NCI-H1694 treated with DMSO at 0.1 percent for 48 hours (cell line): ENCODE data around the gene LRRC8D.
"Not testable (repeated sequence)": the region's sequence is repeated elsewhere in the genome, so short reads cannot be mapped to it uniquely, and the experiment has no call there.

ENCODE experiments used
- DNase-seq: peaks from one replicate; lab custom pipeline; 2025; lab: John Stamatoyannopoulos, UW

Gene LRRC8D

DNA sequence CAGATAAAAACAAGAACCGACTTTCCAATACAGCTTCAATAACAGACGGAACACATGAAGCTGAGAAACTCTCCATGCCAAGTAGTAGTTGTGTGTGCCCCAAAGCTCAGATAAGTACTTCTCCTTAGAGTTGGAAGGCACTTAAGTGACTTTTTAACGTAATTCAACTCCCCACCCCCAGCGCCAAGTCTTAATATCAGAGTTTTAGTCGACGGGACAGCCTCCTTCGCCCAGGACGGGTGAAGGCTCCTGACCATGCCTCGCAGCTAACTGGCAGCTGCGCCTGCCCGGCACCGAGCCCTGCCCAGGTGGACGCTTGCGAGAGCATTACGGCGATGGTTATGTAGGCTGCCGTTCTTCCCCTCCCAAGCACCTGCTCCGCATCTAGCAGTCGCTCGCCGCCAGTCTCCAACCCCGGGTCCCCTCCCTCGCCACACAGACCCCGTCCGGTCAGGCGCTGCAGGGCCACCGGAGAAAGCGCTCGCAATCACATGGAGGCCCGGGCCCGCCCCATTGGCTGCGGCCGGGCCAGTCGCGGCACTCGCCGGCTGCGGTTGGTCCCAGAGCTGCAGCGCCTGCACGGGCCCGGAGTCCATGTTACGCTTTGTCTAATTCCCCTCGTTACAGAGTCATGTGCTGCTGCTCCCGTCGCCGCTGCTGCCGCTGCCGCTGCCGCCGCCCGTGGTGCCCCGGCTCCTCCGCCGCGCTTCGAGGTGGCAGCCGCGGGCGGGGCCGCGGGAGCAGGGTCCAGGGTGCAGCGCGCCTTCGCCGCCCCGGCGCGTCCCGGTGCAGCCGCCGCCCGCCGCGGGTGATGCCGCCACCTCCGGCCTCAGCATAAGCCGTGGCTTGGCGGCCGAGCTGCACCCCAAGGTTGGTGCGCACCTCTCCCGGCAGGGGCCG, at the start of gene LRRC8D:
Gene LRRC8D, plus strand, starts transcription at position 611 of the 900 bp plus-strand sequence. CDS start 112,037 bp downstream, outside the sequence.
- peak; percentile 79 for DNase-seq

DNA sequence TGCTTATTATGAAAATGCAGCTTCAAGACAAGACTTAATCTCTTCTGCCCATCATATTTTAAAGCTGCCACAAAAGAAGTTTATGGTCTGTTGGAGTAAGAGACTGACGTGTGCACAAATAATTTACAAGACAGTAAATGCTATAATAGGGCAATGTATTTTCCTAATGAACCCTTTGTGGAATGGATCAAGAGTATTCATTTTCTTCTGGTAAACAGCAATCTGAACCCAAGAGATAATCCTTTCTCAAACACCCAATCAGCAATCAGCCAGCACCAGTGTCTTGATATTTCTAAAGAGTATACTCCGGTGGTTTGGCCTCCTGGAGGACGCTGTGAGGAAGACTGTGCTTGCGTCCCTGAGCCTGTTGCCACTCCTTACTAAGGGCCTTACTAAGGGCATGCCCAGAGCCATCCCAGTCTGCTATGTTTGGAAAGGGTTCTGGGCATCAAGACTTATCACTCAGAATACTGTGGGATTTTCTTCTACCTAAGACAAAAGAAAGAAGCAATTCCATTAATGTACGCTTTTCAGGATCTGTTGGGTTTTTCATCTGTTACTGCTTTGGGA, 48.8 kb upstream of the LRRC8D start:
- DNase-seq: no peak

DNA sequence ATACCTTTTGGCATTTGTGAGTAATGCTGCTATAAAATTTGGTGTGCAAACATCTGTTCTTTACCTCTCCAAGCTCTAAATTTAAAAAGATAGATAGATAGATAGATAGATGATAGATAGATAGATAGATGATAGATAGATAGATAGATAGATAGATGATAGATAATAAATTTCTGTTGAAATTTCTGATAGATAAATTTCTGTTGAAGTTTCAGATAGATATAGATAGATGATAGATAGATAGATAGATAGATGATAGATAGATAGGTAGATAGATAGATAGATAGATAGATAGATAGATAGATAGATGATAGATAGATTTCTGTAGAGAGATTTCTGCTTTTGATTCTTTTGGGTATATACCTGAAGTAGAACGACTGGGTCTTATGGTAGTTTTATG, 44.7 kb upstream of the LRRC8D start:
- DNase-seq: not testable (repeated sequence)

DNA sequence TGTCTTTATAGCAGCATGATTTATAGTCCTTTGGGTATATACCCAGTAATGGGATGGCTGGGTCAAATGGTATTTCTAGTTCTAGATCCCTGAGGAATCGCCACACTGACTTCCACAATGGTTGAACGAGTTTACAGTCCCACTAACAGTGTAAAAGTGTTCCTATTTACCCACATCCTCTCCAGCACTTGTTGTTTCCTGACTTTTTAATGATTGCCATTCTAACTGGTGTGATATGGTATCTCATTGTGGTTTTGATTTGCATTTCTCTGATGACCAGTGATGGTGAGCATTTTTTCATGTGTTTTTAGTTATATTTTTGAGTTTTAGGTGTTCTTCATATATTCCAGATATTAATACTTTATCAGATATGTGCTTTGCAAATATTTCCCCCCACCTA, 43.6 kb upstream of the LRRC8D start:
- not testable (repeated sequence) for DNase-seq

DNA sequence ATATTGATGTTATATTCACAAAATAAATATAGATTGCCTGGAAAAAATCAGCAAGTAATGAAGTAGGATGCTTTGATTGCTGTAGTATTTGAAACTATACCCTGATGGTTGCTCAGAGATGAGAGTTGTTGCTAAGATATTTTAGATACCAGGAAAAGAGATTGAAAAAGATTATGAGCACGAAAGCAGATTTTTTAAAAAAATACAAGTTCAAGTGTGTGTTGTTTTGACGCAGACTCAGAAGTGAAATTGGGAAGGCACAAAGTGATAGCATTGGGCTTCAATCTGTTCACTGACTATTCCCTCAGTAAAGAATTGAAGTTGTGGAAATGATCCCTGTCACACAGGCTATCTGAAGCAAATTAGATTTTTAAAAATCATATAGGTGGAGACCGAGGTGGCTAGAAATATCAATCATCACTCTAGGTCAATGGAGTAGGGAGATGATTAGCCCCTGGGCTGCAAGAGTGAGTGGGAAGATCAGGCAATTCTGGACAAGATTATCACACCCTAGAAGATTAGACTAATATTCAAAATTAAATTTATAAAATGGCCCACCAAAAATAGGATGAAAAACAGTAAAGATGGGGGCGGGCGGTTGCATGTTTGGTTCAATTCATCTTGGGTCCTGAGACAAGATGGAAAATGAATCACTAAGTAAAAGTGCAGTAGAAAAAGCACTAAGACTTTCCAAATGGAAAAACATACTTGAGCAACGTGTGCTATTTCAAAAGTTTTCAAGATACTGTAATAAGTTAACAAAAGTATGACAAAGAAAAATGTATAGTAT, 41.5 kb upstream of the LRRC8D start:
- no peak for DNase-seq

DNA sequence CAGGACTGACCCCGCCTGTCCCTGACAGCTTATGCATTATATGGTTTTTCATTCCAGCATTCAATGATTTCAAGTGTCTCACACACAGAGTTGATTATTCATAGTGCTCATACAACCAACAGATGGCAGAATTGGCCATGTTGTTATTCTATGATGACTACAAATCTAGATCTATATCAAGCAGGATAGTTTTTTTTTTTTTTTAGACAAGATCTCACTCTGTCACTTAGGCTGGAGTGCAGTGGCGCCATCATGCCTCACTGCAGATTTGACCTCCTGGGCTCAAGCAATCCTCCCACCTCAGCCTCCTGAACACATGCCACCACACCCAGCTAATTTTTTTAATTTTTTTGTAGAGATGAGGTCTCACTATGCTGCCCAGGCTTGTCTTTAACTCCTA, 40.1 kb upstream of the LRRC8D start:
- peak; percentile 54 for DNase-seq

- DNase-seq: no peak
These were observed 39.2 kb upstream of the LRRC8D start for GRCh38 chr1:89781494-89782126.

- DNase-seq: no peak
These were observed 34.1 kb upstream of the LRRC8D start for GRCh38 chr1:89786628-89787214.

- no peak for DNase-seq
These were observed 30.2 kb upstream of the LRRC8D start for GRCh38 chr1:89790592-89790991.

DNA sequence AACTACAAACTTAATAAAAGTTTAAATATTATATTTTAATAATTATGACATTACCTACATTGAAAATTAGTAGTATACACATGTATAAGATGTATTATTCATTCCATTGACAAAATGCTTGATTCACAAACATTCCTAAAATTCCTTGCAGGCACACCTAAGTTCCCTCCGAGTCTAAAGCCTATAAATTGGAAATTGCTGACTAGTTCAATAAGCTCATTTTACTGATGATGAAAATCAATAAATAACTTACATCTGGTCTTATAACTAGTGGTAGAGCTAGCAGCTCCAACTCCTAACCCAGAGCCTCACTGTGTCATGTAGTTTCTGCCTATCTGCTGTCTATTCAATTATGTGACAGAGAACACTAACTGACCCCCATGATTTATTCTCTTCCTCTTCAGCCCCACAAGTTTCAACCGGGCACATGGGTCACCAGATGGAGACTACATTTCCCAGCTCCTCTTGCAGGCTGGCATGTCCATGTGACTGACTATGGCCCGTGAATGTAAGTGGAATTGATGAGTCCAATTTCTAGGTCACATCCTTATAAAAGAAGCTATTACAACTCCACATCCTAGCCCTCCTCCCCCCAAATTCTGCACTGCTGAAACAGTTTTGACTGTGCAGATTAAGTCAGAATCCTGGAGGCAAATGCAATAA, 29.6 kb upstream of the LRRC8D start:
- DNase-seq: no peak

- DNase-seq: no peak
These were observed 26.4 kb upstream of the LRRC8D start for GRCh38 chr1:89794406-89794805.

- DNase-seq: not testable (repeated sequence)
These were observed 25.3 kb upstream of the LRRC8D start for GRCh38 chr1:89795571-89795970.

DNA sequence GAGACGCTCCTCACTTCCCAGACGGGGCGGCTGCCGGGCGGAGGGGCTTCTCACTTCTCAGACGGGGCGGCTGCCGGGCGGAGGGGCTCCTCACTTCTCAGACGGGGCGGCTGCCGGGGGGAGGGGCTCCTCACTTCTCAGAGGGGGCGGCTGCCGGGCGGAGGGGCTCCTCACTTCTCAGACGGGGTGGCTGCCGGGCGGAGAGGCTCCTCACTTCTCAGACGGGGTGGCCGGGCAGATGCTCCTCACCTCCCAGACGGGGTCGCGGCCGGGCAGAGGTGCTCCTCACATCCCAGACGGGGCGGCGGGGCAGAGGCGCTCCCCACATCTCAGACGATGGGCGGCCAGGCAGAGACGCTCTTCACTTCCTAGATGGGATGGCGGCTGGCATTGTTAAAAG, 23.0 kb upstream of the LRRC8D start:
- not testable (repeated sequence) for DNase-seq

GRCh38 chr1:89799495-89799894, 21.3 kb upstream of the LRRC8D start:
- DNase-seq: no peak

DNA sequence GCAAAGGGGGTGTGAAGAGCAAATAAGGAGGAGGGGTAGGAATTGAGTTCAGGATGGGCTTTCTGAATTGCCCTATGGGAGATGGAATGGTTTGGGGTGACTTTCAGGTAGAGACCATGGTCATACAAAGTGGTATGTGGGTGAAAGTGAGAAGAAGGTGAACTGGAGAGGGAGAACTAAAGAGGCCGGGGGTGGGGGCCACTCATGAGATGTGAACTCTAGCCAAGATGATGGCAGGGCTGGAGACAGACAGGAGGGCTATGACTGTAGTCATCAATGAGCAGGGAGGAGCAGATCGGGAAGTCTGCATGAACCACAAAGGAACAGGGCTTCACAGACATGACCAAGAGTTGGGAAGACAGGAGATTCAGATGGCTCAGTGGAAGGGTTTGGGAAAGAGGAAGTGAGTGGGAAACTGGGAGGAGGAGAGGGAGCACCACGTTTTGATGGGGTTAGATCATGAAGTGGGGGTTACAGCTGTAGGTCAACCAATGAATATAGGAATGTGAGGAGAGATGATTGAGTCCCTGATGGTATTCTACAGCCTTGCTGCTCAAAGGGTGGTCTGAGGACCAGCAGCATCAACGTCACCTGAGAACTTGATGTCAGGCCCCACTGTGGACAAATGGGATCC, 20.7 kb upstream of the LRRC8D start:
- DNase-seq: no peak

- DNase-seq: no peak
These were observed 20.1 kb upstream of the LRRC8D start for GRCh38 chr1:89800718-89801117.

DNA sequence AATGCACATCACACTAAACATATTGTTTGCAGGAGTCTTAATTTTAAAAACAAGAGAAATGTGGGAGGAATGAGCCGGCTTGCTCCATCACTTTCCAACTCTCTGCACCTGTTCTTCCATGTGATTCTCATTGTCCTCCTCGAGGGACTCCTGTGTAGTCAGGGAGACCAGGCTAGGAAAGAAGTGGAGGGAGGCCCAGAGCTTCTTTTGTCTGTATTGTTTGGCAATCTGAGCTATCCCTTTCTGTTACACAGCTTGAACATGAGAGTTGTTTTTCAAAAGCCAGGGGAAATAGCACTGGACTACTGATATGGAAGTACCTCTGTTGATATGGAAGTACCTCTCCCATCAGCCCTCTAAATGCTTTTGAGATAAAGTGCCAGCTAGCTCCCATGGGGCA, 18.8 kb upstream of the LRRC8D start:
- no peak for DNase-seq

DNA sequence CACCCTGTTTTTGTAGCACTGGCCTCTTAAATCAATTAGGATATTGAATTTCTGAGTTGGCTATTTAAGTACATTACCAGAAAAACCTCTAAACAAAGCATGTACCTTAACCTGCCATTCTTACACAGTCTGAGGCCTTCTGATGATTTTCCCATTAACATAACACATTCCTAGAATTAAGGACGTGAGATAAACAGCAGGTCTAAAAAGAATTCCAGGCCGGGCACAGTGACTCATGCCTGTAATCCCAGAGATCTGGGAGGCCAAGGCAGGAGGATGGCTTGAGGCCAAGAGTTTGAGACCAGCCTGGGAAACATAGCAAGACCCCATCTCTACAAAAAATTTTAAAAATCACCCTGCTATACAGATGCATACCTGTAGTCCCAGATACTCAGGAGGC, 18.0 kb upstream of the LRRC8D start:
- no peak for DNase-seq

GRCh38 chr1:89804642-89805237, 16.1 kb upstream of the LRRC8D start:
- peak; percentile 72 for DNase-seq

- DNase-seq: no peak
These were observed 14.2 kb upstream of the LRRC8D start for GRCh38 chr1:89806616-89807015.
